ENCODE data around the gene FAM13A.

FAM13A gene

GRCh38 chr4:88738180-88738579 lies 318.8 kb downstream of the FAM13A start:
- no peak for DNase-seq

DNA sequence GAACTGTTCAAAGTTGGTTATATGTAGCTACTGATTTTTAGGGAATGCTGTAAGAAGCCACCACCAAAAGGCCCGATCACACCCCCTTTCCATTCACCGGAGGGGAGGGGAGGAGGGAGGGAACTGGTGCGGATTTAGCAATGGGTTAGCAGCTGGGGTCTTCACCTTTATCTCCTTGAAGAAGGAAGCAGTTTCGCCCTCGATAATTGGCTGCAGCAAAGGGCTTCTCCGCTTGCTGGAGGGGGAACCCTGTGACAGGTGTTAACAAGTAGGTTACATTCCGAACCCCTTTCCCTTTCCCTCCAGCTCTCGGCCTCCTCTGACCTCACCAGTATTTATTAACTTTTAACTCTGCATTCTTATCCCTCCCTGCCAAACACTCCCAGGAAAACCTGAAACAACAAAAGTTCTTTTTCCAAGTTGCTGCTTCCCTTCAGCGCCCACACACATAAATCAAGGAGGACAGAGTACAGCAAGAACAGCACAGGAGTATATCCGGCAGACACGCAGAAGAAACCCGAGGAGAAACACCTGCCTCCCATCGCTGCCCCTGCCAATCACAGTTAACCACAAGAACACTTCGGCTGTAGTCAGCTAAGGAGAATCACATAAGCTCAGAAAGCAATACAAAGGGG lies 319.6 kb downstream of the FAM13A start:
- no peak for DNase-seq

DNA sequence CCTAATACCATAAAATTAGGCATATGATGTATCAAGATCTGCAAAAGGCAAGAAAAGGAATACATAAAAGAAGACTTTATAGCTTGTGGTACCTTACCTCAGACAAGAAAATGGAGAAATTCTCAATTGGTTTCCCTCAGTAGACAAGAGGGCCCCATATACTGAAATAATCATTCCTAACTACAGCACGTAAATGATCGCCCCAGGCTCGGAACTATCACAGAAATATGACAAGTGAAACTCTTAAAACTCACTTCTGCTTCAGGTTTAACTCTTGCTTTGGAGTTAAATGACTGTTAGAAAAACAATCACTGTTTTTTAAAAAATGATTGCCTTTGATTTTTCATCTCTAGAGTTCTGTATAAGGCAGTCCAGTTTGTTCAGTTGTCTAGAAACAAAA lies 320.7 kb downstream of the FAM13A start:
- no peak for DNase-seq

GRCh38 chr4:88735564-88735963 lies 321.4 kb downstream of the FAM13A start:
- DNase-seq, result no peak

DNA sequence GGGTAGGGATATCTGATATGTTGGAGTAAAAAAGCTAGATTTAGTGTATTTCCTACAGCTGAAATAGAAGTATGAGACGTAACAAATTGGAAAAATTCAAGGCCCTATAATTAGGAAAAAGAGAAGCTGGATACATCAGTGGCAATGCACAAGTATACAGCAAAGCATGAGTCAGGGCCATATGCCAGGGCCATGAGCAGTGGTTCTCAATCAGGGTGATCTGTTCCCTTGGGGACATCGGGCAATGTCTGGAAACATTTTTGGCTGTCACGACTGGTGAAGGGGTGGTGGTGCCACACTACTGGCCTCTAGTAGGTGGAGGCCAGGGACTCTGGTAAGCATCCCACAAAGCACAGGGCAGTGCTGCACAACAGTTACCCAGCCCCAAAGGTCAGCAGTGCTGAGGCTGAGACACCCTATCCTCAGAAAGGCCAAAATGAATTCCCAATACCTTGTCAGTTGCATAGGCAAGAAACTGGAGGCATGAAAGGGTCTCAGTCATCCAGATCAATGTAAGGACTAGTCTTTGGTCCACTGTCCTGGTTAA lies 322.5 kb downstream of the FAM13A start:
- DNase-seq, result no peak

GRCh38 chr4:88732714-88733368 lies 324.1 kb downstream of the FAM13A start:
- DNase-seq, result no peak

DNA sequence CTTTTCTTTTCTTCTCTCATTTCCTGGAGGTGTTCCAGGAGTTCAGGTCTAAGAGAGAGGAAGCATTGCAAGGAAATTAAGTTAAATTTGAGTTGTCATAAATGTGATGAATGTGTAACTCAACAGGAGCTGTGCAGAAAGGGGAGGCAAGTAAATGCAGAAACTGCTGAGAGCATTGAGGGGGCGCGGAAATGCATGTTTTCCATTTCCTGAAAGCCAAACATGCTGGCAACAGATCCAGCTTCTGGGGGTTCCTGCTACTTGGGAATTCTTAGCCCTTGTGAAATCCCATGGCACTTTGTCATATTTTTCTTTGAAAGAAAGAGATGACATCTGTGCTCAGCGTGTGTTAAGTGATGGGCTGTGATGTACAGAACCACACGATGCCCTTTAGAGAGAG lies 325.6 kb downstream of the FAM13A start:
- DNase-seq, result no peak

GRCh38 chr4:88730811-88731210 lies 326.2 kb downstream of the FAM13A start:
- DNase-seq, result no peak

DNA sequence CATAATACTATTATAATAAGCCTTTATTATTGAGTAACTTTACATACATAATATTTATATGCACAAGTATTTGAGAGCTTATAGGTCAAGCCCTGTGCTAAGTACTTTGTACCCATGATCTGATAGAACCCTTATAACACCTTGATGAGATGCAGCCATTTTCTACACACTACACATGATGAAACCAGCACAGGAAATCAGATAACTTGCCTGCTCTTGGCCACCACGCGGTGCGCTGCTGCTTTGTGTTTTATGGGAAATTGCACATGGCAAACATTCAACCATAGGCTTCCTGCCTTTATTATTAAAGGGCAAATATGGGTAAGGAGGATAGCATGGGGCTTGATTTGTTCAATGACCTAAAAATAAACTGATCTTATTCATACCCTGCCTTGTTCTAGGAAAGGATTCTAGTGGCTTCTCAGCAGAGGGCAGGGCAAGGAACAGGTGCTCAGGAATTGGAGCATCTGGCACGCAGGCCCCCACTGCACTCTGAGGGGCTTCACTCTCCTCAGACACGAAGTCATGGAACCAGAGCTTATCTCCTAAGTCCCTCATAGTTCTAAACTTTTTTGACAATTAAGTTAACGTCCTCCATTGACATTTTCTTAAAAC lies 327.7 kb downstream of the FAM13A start:
- no peak for DNase-seq

DNA sequence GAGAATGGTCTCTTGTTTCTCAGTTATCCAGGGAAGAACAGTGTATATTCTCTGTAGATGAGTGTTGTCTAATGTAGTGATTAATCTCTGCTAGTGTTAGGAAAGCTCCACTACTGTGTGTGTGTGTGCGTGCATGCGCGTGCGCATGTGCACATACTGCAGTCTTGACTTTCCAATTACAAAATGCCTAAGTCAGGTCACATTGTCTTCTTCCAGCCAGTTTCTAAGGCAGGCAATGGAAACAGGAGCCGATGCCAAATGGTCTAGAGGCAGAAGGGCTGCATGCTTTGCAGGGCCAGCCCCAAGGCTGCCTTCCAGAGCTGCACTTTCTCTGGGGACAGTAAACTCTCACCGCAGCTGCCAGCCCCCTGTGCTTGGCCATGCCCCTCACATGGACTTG lies 328.8 kb downstream of the FAM13A start:
- no peak for DNase-seq

GRCh38 chr4:88725986-88726385 lies 331.0 kb downstream of the FAM13A start:
- DNase-seq, result no peak

- no peak for DNase-seq
These were observed 331.8 kb downstream of the FAM13A start for GRCh38 chr4:88725143-88725542.

- no peak for DNase-seq
These were observed 332.6 kb downstream of the FAM13A start for GRCh38 chr4:88724406-88724805.

- DNase-seq, result no peak
These were observed 334.2 kb downstream of the FAM13A start for GRCh38 chr4:88722828-88723227.

DNA sequence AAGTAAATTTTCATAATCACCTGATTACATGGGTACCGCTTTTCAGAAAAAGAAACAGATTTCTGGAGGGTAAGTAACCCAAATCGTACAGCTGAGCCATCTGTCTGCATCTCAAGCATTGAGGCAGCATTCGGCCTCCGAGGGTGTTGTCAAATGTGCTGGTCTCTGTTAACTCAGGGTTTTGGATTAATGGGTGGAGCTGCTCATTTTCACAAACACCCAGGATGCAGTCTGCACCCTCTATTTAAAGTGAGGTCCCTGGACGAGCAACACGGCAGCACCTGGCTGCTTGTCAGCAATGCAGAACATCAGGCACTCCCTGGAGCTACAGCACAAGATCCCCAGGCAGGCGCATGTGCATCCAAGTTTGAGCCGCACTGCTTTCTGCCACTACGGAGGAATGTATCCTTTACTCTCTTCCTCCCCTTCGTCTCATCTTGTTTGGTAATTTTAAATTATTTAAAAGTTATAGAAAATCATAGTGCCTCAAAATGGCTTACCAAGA lies 334.7 kb downstream of the FAM13A start:
- DNase-seq, result no peak

DNA sequence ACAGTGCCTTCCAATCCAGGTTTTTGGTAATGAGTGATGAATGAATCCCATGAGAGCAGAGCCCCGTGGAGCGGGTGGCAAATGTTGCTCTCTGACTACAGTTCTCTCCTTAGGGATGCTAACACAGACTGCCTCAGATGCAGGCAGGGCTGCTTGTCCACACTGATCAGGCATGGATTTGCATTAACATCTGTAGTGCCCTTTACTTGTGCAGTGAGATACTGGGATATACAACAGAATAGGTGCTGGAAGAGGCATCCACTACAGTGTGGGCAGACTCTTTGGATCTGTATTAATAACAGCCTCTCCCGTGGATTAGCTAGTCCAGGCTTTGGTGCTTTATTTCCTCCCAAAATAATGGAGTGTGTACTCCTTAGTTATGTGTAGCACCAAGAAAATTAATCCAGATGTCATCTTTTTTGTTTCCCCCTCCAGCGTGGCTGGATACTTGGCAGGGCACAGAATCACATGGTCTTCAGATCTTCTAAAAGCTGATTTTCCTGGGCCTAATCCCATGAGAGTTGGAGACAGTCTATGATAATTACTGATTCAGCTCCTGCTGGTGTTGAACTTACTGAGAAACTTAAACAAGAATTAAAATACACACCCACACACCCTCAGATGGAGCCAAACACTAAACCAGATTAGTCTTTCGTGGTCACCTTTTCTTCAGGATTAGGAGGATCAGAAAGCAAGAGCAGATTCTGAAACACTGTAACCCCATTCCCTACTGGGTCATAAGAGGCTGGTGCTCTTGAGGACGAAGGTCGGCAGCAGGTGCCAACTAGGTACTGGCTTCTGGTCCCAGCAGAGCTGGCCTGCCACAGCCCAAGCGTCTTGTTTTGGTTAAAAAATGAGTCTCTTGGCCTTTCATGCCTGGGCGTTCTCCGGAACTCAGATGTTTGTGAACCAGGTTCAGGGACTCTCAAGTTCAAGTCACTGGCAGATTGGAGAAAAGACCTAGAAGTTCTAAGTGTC lies 336.2 kb downstream of the FAM13A start:
- DNase-seq, result no peak

GRCh38 chr4:88719381-88719780 lies 337.6 kb downstream of the FAM13A start:
- no peak for DNase-seq

GRCh38 chr4:88718098-88718497 lies 338.9 kb downstream of the FAM13A start:
- no peak for DNase-seq

DNA sequence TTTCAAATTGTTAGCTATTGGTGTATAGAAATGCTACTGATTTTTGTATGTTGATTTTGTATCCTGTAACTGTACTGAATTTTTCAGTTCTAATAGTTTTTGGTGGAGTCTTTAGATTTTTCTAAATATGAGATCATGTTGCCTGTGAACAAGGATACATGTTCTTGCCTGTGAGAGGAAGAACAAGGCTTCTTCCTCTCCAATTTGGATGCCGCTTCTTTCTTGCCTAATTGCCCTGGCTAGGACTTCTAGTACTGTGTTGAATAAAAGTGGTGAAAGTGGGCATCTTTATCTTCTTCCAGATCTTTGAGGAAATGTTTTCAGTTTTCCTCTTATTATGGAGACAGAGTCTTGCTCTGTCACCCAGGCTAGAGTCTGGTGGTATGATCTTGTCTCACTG lies 343.2 kb downstream of the FAM13A start:
- DNase-seq, result no peak

DNA sequence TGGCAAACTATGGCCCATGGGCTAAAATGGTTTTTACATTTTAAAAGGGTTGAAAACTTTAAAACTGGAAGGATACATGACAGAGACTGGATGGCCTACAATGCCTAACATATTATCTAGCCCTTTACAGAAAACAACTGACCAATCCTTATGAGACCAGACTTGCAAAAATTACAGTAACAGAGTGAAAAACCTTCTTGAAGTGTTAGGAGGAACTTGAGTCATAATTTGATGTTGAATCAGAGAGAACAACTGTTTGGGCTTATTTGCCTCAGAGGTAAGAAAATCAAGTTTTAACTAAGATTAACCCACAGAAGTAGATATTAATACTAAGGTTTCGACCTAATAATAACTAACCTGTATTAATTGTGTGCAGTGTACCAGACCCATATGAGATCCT lies 347.0 kb downstream of the FAM13A start:
- no peak for DNase-seq

DNA sequence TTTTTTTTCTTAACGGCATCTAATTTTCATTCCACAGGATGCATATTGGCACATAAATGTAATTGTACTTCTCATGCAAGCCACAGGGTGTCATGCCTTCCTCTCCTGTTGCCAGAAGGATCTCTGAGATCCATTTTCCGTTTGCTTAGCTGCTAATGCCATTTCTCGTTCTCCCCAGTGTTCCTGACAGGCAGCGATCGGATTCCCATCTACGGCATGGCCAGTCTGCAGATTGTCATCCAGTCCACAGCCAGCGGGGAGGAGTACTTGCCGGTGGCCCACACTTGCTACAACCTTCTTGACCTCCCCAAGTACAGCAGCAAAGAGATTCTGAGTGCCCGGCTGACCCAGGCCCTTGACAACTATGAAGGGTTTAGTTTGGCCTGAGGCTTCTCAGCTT lies 350.4 kb downstream of the FAM13A start:
- no peak for DNase-seq

DNA sequence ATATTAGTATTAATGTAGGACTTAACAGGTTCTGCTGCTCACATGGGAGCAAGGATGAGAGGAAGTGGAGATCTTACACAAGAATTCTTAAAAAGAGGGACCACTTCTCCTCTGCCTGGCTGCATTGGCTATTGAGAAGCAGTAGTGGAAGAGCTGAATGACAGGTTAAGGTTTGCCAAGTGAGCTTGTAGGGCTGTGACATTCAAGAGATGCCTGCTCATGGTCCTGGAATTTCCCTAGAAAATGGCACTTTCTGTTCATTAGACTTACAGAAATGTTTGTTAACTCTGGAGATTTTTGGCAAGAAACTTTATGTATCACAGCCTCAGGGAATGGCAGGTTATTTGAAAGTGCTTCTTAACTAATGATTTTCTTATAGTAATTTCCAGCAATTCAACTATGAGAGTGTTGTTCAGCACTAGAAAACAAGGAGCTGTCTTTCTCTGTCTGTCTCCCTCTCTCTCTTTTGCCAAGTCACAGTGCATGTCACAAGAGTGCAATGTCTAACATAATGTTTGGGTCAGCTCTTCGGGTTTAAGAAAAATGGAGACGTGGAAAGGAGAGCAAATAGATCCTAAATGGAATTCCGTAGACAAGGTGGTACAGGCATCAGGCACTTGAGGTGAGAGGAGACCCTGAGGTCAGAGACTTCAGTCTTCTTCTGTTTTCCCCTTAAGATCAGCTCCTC lies 351.0 kb downstream of the FAM13A start:
- peak in 1 of 2 donors; percentile 3 for DNase-seq
